GM19099 (cell line): ENCODE results near the gene PPP2R2B.

Experiments used
- POLR2A ChIP-seq: IDR thresholded peaks from 3 replicates; pipeline ENCODE4 v1.6.1; 2011; ENCODE audit warnings: low read depth; ENCODE audit not compliant: insufficient read length; ENCODE audit errors: extremely low read depth

PPP2R2B gene

GRCh38 chr5:146893991-146894390 is 15.4 kb upstream of the PPP2R2B start:
- TF ChIP-seq POLR2A: no peak

GRCh38 chr5:146892231-146892630 is 13.7 kb upstream of the PPP2R2B start:
- no peak for TF ChIP-seq POLR2A

- no peak for TF ChIP-seq POLR2A
These were observed 13.0 kb upstream of the PPP2R2B start for GRCh38 chr5:146891511-146891910.

- TF ChIP-seq POLR2A: no peak
These were observed 12.3 kb upstream of the PPP2R2B start for GRCh38 chr5:146890731-146891440.

- TF ChIP-seq POLR2A: no peak
These were observed 11.5 kb upstream of the PPP2R2B start for GRCh38 chr5:146890066-146890465.

GRCh38 chr5:146889169-146889568 is 10.6 kb upstream of the PPP2R2B start:
- TF ChIP-seq POLR2A: no peak

- no peak for TF ChIP-seq POLR2A
These were observed 9.9 kb upstream of the PPP2R2B start for GRCh38 chr5:146888351-146888978.

GRCh38 chr5:146884066-146884626 is 5.6 kb upstream of the PPP2R2B start:
- no peak for TF ChIP-seq POLR2A

GRCh38 chr5:146883511-146883910 is 5.0 kb upstream of the PPP2R2B start:
- no peak for TF ChIP-seq POLR2A

GRCh38 chr5:146880966-146881365 is 2.4 kb upstream of the PPP2R2B start:
- no peak for TF ChIP-seq POLR2A

- no peak for TF ChIP-seq POLR2A
These were observed 628 bp downstream of the PPP2R2B start for GRCh38 chr5:146877783-146878475.

GRCh38 chr5:146877178-146877681 is 1.3 kb downstream of the PPP2R2B start:
- TF ChIP-seq POLR2A: no peak

- no peak for TF ChIP-seq POLR2A
These were observed 5.2 kb downstream of the PPP2R2B start for GRCh38 chr5:146873186-146873917.

- no peak for TF ChIP-seq POLR2A
These were observed 6.4 kb downstream of the PPP2R2B start for GRCh38 chr5:146872188-146872587.
